ENCODE data around the gene SGCA. TPM values are rescaled to one million over a fixed set of nuclear protein-coding genes. Genes with fewer than 3 reads are reported as not detected.

SGCA gene
- total RNA-seq, 2 donors from 2014 or later = not detected

- no peaks in the 10 kb centered on the region for H3K36me3 Mint-ChIP-seq (ENCODE audit: low read depth)
- H3K9me3 Mint-ChIP-seq = no peaks in the 10 kb centered on the region
- H3K27ac Mint-ChIP-seq = peak overlapping the region; percentile 29
Observed at GRCh38 chr17:50163843-50164696, 1.7 kb upstream of the SGCA start.

GRCh38 chr17:50164697-50164988, 1.2 kb upstream of the SGCA start:
- no peak overlapping the region for H3K27ac Mint-ChIP-seq
- no peaks in the 10 kb centered on the region for H3K36me3 Mint-ChIP-seq (ENCODE audit: low read depth)
- no peak for ATAC-seq (replicated peaks)
- no peak overlapping the region for H3K4me3 Mint-ChIP-seq
- H3K4me1 Mint-ChIP-seq = peaks cover 29% of the 10 kb centered on the region
- no peaks in the 10 kb centered on the region for H3K9me3 Mint-ChIP-seq
- no peaks in the 10 kb centered on the region for H3K27me3 Mint-ChIP-seq

More at GRCh38 chr17:50163843-50164696, 1.7 kb upstream of the SGCA start:
- Mint-ChIP-seq H3K4me3 (no peak overlapping the region), H3K27me3 (no peaks in the 10 kb centered on the region), H3K4me1 (peaks cover 24% of the 10 kb centered on the region)
- no peak for ATAC-seq (replicated peaks)

- no peaks in the 10 kb centered on the region for H3K9me3 Mint-ChIP-seq
- ATAC-seq (replicated peaks) = no peak
- H3K27me3 Mint-ChIP-seq = no peaks in the 10 kb centered on the region
- H3K4me1 Mint-ChIP-seq = peaks cover 29% of the 10 kb centered on the region
- no peaks in the 10 kb centered on the region for H3K36me3 Mint-ChIP-seq (ENCODE audit: low read depth)
- no peak overlapping the region for H3K27ac Mint-ChIP-seq
- no peak overlapping the region for H3K4me3 Mint-ChIP-seq
Observed at GRCh38 chr17:50165066-50165465, 739 bp upstream of the SGCA start.

- no peak for ATAC-seq (replicated peaks)
- H3K27me3 Mint-ChIP-seq = no peaks in the 10 kb centered on the region
- no peaks in the 10 kb centered on the region for H3K36me3 Mint-ChIP-seq (ENCODE audit: low read depth)
- no peak overlapping the region for H3K27ac Mint-ChIP-seq
- H3K4me1 Mint-ChIP-seq = peaks cover 29% of the 10 kb centered on the region
- H3K9me3 Mint-ChIP-seq = no peaks in the 10 kb centered on the region
- no peak overlapping the region for H3K4me3 Mint-ChIP-seq
Observed at GRCh38 chr17:50165466-50165865, 339 bp upstream of the SGCA start.

GRCh38 chr17:50166518-50167181, 845 bp downstream of the SGCA start:
- Mint-ChIP-seq H3K27me3 (no peaks in the 10 kb centered on the region), H3K4me1 (peaks cover 28% of the 10 kb centered on the region), H3K4me3 (no peak overlapping the region), H3K36me3 (ENCODE audit: low read depth) (no peaks in the 10 kb centered on the region), H3K9me3 (no peaks in the 10 kb centered on the region), H3K27ac (no peak overlapping the region)
- ATAC-seq (replicated peaks) = no peak

- Mint-ChIP-seq H3K27me3 (no peaks in the 10 kb centered on the region), H3K36me3 (ENCODE audit: low read depth) (no peaks in the 10 kb centered on the region), H3K27ac (no peak overlapping the region), H3K4me1 (peaks cover 21% of the 10 kb centered on the region), H3K9me3 (no peaks in the 10 kb centered on the region), H3K4me3 (no peak overlapping the region)
- no peak for ATAC-seq (replicated peaks)
Observed at GRCh38 chr17:50167371-50167770, 1.6 kb downstream of the SGCA start.

- peak overlapping the region; percentile 69 for H3K4me3 Mint-ChIP-seq
- no peaks in the 10 kb centered on the region for H3K36me3 Mint-ChIP-seq (ENCODE audit: low read depth)
- no peaks in the 10 kb centered on the region for H3K27me3 Mint-ChIP-seq
- peaks cover 16% of the 10 kb centered on the region for H3K4me1 Mint-ChIP-seq
- ATAC-seq (replicated peaks) = no peak
- H3K9me3 Mint-ChIP-seq = no peaks in the 10 kb centered on the region
- H3K27ac Mint-ChIP-seq = peak overlapping the region; percentile 73
Observed at GRCh38 chr17:50168319-50168718, 2.5 kb downstream of the SGCA start.

- Mint-ChIP-seq H3K27ac (peak overlapping the region; percentile 73), H3K9me3 (no peaks in the 10 kb centered on the region), H3K4me3 (peak overlapping the region; percentile 69), H3K36me3 (ENCODE audit: low read depth) (no peaks in the 10 kb centered on the region), H3K4me1 (peaks cover 16% of the 10 kb centered on the region), H3K27me3 (no peaks in the 10 kb centered on the region)
- ATAC-seq (replicated peaks) = peak; percentile 67
Observed at GRCh38 chr17:50169121-50169764, 3.4 kb downstream of the SGCA start.

- Mint-ChIP-seq H3K36me3 (ENCODE audit: low read depth) (no peaks in the 10 kb centered on the region), H3K4me3 (no peak overlapping the region), H3K27me3 (no peaks in the 10 kb centered on the region), H3K9me3 (no peaks in the 10 kb centered on the region), H3K4me1 (peaks cover 16% of the 10 kb centered on the region), H3K27ac (no peak overlapping the region)
- no peak for ATAC-seq (replicated peaks)
Observed at GRCh38 chr17:50169881-50170459, 4.2 kb downstream of the SGCA start.

GRCh38 chr17:50170662-50171370, 5.0 kb downstream of the SGCA start:
- peaks cover 16% of the 10 kb centered on the region for H3K4me1 Mint-ChIP-seq
- no peaks in the 10 kb centered on the region for H3K36me3 Mint-ChIP-seq (ENCODE audit: low read depth)
- H3K27ac Mint-ChIP-seq = no peak overlapping the region
- ATAC-seq (replicated peaks) = peak; percentile 87
- no peaks in the 10 kb centered on the region for H3K27me3 Mint-ChIP-seq
- H3K9me3 Mint-ChIP-seq = no peaks in the 10 kb centered on the region
- H3K4me3 Mint-ChIP-seq = no peak overlapping the region

GRCh38 chr17:50171371-50172071, 5.7 kb downstream of the SGCA start:
- Mint-ChIP-seq H3K36me3 (ENCODE audit: low read depth) (no peaks in the 10 kb centered on the region), H3K27ac (no peak overlapping the region), H3K9me3 (no peaks in the 10 kb centered on the region), H3K27me3 (no peaks in the 10 kb centered on the region), H3K4me1 (peaks cover 16% of the 10 kb centered on the region), H3K4me3 (no peak overlapping the region)
- ATAC-seq (replicated peaks) = no peak

GRCh38 chr17:50172130-50172529, 6.3 kb downstream of the SGCA start:
- H3K4me1 Mint-ChIP-seq = peaks cover 16% of the 10 kb centered on the region
- H3K27me3 Mint-ChIP-seq = no peaks in the 10 kb centered on the region
- no peak overlapping the region for H3K4me3 Mint-ChIP-seq
- H3K36me3 Mint-ChIP-seq (ENCODE audit: low read depth) = no peaks in the 10 kb centered on the region
- no peak overlapping the region for H3K27ac Mint-ChIP-seq
- ATAC-seq (replicated peaks) = no peak
- H3K9me3 Mint-ChIP-seq = no peaks in the 10 kb centered on the region

GRCh38 chr17:50172936-50173334, 7.1 kb downstream of the SGCA start:
- Mint-ChIP-seq H3K4me1 (peaks cover 16% of the 10 kb centered on the region), H3K9me3 (no peaks in the 10 kb centered on the region), H3K4me3 (no peak overlapping the region), H3K27ac (no peak overlapping the region), H3K36me3 (ENCODE audit: low read depth) (no peaks in the 10 kb centered on the region), H3K27me3 (no peaks in the 10 kb centered on the region)
- ATAC-seq (replicated peaks) = no peak

All from activated T-helper 17 cell treated with anti-CD3 and anti-CD28 coated beads, Interleukin-2, amount 50 U/mL, for 72 hours (primary cell).